ENCODE measurements around the gene RB1. TPM values are rescaled to one million over a fixed set of nuclear protein-coding genes. Genes with fewer than 3 reads are reported as not detected.

The RB1 gene
- total RNA-seq, 1 experiment from 2014 or later = 36.7 TPM

- H3K9me2 ChIP-seq (ENCODE audit: insufficient read depth) = no peaks in the 10 kb centered on the region
- H3K9ac ChIP-seq (ENCODE audit: low read length) = no peak overlapping the region
- H3K36me3 ChIP-seq (ENCODE audit: control insufficient read depth in 1 of 2, insufficient read depth in 2 of 2, low read length in 2 of 2) = no peaks in the 10 kb centered on the region
- H3K9me3 ChIP-seq (ENCODE audit: control insufficient read depth in 1 of 2, insufficient read depth in 1 of 2, low read depth in 1 of 2, low read length in 2 of 2) = no peaks in the 10 kb centered on the region
- no TSS peak for BruUV-seq (replicated peaks)
- ChIA-PET CTCF (no interaction called here), POLR2A (no interaction called here), RAD21 (ENCODE audit: low non-redundant PET in 1 of 2, low total read pairs in 2 of 2, uncharacterized antibody in 2 of 2, unreplicated experiment in 2 of 2) (no interaction called here)
- ATAC-seq (no peak), DNase-seq (ENCODE audit: low read depth, low spot score) (no peak)
- H3K4me3 ChIP-seq (replicated peaks in 1 of 2; ENCODE audit: low read depth in 1 of 2, low read length in 2 of 2) = no peak overlapping the region
- H3K4me2 ChIP-seq (ENCODE audit: low read length) = no peak overlapping the region
- H2AFZ ChIP-seq (ENCODE audit: low read depth, low read length, poor library complexity, severe bottlenecking) = no peak overlapping the region
- no peaks in the 10 kb centered on the region for H3K27me3 ChIP-seq (ENCODE audit: insufficient read depth, low read length)
- TF ChIP-seq EZH2 (IDR thresholded peaks at IDR 0.05) = no peak
- no peak for TF ChIP-seq SP1 (IDR thresholded peaks at IDR 0.05; ENCODE audit: low read depth)
- no peak for TF ChIP-seq CTCF (IDR thresholded peaks at IDR 0.05 in 2 of 3, conservative IDR thresholded peaks at IDR 0.05 in 1 of 3; ENCODE audit: borderline replicate concordance in 1 of 3, insufficient read depth in 1 of 3, low read depth in 2 of 3, low read length in 2 of 3)
- no peak for TF ChIP-seq ZBTB33 (IDR thresholded peaks at IDR 0.05; ENCODE audit: extremely low read depth, insufficient replicate concordance, low read length)
- TF ChIP-seq RAD21 (IDR thresholded peaks at IDR 0.05; ENCODE audit: low read depth) = no peak
- TF ChIP-seq YY1 (IDR thresholded peaks at IDR 0.05; ENCODE audit: extremely low read depth, insufficient replicate concordance, low read depth, low read length) = no peak
- no peak for TF ChIP-seq ELF1 (IDR thresholded peaks at IDR 0.05; ENCODE audit: borderline replicate concordance, low read depth)
- no peak for TF ChIP-seq MAX (IDR thresholded peaks at IDR 0.05)
- TF ChIP-seq JUND (IDR thresholded peaks at IDR 0.05) = no peak
- TF ChIP-seq SIN3A (IDR thresholded peaks at IDR 0.05; ENCODE audit: low read depth) = no peak
- TF ChIP-seq TCF7L2 (IDR thresholded peaks at IDR 0.05; ENCODE audit: borderline replicate concordance, extremely low read depth, insufficient read depth, insufficient read length) = no peak
- TF ChIP-seq ZNF274 (IDR thresholded peaks at IDR 0.05; ENCODE audit: low read depth, low read length) = no peak
- TF ChIP-seq POLR2AphosphoS5 (IDR thresholded peaks at IDR 0.05; ENCODE audit: low read depth, low read length) = no peak
- no peak for TF ChIP-seq CBX3 (IDR thresholded peaks at IDR 0.05; ENCODE audit: low read depth)
- TF ChIP-seq EGR1 (IDR thresholded peaks at IDR 0.05; ENCODE audit: low read depth) = no peak
- no peak for TF ChIP-seq FOSL1 (IDR thresholded peaks at IDR 0.05; ENCODE audit: low read depth)
- no peaks in the 10 kb centered on the region for H3K79me2 ChIP-seq (ENCODE audit: insufficient read depth, low read length)
- no peaks in the 10 kb centered on the region for H4K20me1 ChIP-seq (ENCODE audit: insufficient read depth)
- no peaks in the 10 kb centered on the region for H3K4me1 ChIP-seq (ENCODE audit: control insufficient read depth in 1 of 2, insufficient read depth in 2 of 2, low read length in 2 of 2)
- intact Hi-C loops (cut with micrococcal nuclease) = no loop called here
- no peak overlapping the region for H3K27ac ChIP-seq (ENCODE audit: low read depth, low read length)
Observed at GRCh38 chr13:48502601-48503319, 199.2 kb downstream of the RB1 start.
